H1 (cell line): ENCODE data around the gene PSMG2. TPM values are rescaled to one million over a fixed set of nuclear protein-coding genes. Genes with fewer than 3 reads are reported as not detected.

Experiments
- FOSL1 ChIP-seq: IDR thresholded peaks from 2 replicates; pipeline ENCODE4 v1.6.1; 2011; ENCODE audit warnings: mild to moderate bottlenecking, low read depth, low read length, moderate library complexity; ENCODE audit not compliant: insufficient read depth
- POLR2A ChIP-seq, 2 experiments: IDR thresholded peaks; 1 replicate in 1 of 2; 2 replicates in 1 of 2; pipeline ENCODE4 v1.6.1; 2011; ENCODE audit warnings: low read depth in 2 of 2, low read length in 2 of 2, mild to moderate bottlenecking in 2 of 2; ENCODE audit errors: control extremely low read depth in 1 of 2
- polyA plus RNA-seq, 7 experiments: library from polyadenylated mRNA; depleted of rRNA in 3 of 7; stranded (reverse) in 5 of 7; unstranded in 2 of 7; fragments of >200 nt in 5 of 7; fragments of 200-250 nt in 2 of 7; gene quantifications; 1 replicate in 5 of 7; 2 replicates in 1 of 7; 4 replicates in 1 of 7; pipeline versions ENCODE4 v1.2.1 to v1.2.3, GENCODE V29; 2011 to 2013; ENCODE audit warnings: missing spikeins in 2 of 7, mixed read lengths in 2 of 7
- total RNA-seq: library from RNA; stranded (reverse); fragmentation: NEBNext Ultra II Directional; extraction: Animal tissue kit (Norgen Biotek cat#: 25700); gene quantifications from 2 replicates; pipeline ENCODE4 v1.2.1, GENCODE V29; 2021
- TF ChIP-seq, protein P1 (sequence below): fragments of 300-600 bp; sonication (generic); IDR thresholded peaks from 2 replicates; pipeline ENCODE4 v1.7.1; 2012; ENCODE audit warnings: low read length, moderate library complexity, mild to moderate bottlenecking, inconsistent platforms; ENCODE audit not compliant: insufficient replicate concordance

The PSMG2 gene
- total and polyA plus RNA-seq, 2 of the 8 experiments (the other 6 are each of a cell fraction or from before 2014, with no cell fraction given): 52.9 to 79.3 TPM

DNA sequence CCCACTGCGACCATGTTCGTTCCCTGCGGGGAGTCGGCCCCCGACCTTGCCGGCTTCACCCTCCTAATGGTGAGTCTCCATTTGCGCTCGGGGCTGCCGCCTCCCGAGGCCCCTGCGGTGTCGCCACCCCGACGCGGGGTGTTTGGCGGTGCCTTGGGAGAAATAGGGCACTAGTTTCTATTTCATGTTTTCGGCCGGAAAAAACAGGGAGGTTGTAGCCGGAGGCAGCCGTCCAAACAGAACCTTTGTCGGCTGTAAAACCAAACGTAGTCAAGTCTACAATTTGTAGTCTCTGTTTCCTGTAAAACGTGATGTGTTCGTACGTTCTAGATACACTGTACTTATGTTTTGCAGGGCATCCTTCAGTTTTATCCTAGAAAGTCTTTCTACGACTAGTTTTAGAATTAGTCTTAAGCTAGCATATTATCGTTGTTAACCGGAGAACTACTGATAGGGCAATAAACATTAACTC lies 290 bp downstream of the PSMG2 start (continued):
- TF ChIP-seq, protein P1, sequence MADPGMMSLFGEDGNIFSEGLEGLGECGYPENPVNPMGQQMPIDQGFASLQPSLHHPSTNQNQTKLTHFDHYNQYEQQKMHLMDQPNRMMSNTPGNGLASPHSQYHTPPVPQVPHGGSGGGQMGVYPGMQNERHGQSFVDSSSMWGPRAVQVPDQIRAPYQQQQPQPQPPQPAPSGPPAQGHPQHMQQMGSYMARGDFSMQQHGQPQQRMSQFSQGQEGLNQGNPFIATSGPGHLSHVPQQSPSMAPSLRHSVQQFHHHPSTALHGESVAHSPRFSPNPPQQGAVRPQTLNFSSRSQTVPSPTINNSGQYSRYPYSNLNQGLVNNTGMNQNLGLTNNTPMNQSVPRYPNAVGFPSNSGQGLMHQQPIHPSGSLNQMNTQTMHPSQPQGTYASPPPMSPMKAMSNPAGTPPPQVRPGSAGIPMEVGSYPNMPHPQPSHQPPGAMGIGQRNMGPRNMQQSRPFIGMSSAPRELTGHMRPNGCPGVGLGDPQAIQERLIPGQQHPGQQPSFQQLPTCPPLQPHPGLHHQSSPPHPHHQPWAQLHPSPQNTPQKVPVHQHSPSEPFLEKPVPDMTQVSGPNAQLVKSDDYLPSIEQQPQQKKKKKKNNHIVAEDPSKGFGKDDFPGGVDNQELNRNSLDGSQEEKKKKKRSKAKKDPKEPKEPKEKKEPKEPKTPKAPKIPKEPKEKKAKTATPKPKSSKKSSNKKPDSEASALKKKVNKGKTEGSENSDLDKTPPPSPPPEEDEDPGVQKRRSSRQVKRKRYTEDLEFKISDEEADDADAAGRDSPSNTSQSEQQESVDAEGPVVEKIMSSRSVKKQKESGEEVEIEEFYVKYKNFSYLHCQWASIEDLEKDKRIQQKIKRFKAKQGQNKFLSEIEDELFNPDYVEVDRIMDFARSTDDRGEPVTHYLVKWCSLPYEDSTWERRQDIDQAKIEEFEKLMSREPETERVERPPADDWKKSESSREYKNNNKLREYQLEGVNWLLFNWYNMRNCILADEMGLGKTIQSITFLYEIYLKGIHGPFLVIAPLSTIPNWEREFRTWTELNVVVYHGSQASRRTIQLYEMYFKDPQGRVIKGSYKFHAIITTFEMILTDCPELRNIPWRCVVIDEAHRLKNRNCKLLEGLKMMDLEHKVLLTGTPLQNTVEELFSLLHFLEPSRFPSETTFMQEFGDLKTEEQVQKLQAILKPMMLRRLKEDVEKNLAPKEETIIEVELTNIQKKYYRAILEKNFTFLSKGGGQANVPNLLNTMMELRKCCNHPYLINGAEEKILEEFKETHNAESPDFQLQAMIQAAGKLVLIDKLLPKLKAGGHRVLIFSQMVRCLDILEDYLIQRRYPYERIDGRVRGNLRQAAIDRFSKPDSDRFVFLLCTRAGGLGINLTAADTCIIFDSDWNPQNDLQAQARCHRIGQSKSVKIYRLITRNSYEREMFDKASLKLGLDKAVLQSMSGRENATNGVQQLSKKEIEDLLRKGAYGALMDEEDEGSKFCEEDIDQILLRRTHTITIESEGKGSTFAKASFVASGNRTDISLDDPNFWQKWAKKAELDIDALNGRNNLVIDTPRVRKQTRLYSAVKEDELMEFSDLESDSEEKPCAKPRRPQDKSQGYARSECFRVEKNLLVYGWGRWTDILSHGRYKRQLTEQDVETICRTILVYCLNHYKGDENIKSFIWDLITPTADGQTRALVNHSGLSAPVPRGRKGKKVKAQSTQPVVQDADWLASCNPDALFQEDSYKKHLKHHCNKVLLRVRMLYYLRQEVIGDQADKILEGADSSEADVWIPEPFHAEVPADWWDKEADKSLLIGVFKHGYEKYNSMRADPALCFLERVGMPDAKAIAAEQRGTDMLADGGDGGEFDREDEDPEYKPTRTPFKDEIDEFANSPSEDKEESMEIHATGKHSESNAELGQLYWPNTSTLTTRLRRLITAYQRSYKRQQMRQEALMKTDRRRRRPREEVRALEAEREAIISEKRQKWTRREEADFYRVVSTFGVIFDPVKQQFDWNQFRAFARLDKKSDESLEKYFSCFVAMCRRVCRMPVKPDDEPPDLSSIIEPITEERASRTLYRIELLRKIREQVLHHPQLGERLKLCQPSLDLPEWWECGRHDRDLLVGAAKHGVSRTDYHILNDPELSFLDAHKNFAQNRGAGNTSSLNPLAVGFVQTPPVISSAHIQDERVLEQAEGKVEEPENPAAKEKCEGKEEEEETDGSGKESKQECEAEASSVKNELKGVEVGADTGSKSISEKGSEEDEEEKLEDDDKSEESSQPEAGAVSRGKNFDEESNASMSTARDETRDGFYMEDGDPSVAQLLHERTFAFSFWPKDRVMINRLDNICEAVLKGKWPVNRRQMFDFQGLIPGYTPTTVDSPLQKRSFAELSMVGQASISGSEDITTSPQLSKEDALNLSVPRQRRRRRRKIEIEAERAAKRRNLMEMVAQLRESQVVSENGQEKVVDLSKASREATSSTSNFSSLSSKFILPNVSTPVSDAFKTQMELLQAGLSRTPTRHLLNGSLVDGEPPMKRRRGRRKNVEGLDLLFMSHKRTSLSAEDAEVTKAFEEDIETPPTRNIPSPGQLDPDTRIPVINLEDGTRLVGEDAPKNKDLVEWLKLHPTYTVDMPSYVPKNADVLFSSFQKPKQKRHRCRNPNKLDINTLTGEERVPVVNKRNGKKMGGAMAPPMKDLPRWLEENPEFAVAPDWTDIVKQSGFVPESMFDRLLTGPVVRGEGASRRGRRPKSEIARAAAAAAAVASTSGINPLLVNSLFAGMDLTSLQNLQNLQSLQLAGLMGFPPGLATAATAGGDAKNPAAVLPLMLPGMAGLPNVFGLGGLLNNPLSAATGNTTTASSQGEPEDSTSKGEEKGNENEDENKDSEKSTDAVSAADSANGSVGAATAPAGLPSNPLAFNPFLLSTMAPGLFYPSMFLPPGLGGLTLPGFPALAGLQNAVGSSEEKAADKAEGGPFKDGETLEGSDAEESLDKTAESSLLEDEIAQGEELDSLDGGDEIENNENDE: no peak
- TF ChIP-seq POLR2A (IDR thresholded peaks at IDR 0.05; ENCODE audit: control extremely low read depth in 1 of 2, low read depth in 2 of 2, low read length in 2 of 2) (no peak), FOSL1 (no peak)
